ENCODE data around the gene CCDC78.
"Not testable (repeated sequence)": the region's sequence is repeated elsewhere in the genome, so short reads cannot be mapped to it uniquely, and the experiment has no call there.

Gene CCDC78

DNA sequence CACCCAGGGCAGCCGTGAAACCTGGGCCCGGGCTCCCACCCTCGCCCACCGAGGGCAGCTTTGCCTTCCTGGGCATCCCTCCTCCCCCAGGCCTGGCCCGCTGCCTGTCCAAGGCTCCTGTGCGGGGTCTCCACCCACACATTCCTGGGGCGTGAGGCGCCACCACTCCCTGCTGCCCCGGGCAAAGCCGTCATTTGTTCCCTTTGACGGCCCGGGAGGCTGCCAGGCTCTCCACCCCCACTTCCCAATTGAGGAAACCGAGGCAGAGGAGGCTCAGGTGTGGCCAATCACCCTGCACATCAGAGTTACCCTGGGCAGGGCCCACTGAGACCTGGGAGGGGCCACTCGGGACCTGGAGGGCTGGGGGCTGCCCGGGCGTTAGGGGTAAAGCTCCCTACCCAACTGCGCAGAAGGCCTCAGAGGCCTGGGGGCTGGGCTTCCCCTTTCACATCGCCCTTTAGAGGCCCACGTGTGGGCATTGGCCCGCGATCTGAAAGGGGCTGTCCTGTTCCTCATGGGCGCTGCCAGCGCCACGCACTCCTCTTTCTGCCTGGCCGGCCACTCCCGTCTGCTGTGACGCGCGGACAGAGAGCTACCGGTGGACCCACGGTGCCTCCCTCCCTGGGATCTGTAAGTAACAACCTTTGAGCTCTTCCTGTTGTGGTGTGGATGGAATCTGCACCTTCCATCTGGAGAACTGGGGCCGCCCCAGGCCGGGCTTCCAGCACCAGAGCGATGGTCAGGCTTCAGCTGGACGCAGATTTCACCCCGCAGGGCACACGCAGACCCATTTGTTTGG is 34.5 kb upstream of the CCDC78 start, which contains the start of gene MSLN:
Gene MSLN (plus strand): TSS at position 190 of the 799 bp plus-strand sequence. CDS start 1,947 bp downstream, outside the sequence.
- DNase-seq (ENCODE audit: low spot score) = no peak

DNA sequence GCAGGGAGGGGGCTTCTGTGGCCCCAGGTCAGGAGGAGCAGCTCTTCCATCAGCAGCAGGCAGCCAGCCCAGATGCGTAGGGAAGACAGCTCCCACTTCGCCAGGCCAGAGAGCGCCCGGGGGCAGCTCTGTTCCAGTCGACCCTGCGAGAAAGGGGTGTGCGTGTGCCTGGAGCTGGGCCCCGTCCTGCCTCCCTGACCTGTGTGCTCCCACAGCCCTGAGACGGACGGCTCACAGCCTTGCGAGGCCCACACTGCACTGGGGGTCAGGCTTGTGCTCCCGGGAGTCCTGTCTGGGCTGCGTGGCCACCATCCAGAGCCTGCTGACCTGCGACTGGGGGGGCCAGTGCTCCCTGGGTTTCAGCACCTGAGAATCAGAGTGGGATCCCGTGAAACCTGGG is 33.8 kb upstream of the CCDC78 start:
- DNase-seq (ENCODE audit: low spot score) = no peak

DNA sequence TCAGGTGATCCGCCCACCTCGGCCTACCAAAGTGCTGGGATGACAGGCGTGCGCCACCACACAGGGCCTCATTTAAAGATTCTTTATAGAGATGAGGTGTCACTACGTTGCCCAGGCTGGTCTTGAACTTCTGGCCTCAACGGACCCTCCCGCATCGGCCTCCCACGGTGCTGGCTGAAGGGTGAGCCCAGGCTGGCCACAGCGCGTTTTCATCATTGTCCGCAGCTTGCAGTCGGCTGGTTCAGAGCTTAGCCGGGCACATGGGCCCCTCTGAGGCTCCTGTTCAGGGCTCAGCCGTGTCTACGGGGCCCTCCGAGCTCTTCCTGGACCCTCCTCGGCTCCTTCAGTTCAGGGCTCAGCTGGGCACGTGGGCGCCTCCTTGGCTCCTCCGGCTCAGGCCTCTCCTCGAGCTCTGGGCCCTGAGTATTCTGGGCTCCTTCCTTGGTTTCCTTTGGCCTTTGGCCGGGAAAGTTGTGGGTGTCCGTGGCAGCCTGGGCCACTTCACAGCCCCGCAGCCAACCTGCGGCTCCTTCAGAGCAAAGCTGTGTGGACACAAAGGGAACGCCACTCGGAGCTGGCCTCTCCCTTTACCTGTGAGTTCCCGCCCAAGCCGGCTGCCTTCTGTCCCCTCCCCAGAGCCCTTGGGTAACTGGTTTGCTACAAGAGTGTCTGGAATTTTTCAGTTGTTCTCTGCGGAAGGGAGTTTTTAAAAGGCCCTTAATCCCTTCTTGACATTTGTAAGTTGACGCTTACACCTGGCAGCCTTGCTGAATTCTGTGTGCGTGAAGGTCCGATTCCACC is 33.1 kb upstream of the CCDC78 start:
- no peak for DNase-seq (ENCODE audit: low spot score)

DNA sequence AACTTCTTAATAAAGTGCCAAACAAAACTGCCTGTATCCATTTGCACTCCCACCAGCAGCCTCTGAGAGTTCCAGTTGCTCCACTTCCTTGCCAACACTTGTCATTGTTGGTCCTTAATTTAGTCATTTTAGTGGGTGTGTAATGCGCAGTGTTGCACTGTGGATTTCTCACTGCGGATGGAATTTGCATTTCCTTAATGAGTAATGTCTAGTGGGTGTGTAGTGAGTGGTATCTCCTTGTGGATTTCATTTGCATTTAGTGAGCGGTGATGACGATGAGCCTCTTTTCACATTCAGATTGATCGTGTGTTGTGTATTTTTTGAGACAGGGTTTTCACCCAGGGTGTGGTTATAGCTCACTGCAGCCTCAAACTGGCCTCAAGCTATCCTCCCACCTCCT is 30.2 kb upstream of the CCDC78 start:
- no peak for DNase-seq (ENCODE audit: low spot score)

DNA sequence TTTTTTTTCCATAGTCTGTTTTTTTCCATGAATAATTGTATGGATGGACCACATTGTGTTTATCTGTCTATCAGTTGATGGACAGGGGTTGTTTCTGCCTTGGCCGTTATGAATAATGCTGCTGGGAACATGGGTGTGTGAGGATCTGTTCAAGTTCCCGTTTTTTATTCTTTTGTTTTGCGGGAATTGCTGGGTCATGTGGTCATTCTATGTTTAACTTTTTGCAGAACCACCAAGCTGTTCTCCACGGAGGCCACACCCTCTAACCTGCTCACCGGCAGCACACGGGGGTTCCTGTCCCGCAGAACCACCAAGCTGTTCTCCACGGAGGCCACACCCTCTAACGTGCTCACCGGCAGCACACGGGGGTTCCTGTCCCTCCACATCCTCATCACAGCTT is 28.4 kb upstream of the CCDC78 start:
- DNase-seq (ENCODE audit: low spot score) = no peak

DNA sequence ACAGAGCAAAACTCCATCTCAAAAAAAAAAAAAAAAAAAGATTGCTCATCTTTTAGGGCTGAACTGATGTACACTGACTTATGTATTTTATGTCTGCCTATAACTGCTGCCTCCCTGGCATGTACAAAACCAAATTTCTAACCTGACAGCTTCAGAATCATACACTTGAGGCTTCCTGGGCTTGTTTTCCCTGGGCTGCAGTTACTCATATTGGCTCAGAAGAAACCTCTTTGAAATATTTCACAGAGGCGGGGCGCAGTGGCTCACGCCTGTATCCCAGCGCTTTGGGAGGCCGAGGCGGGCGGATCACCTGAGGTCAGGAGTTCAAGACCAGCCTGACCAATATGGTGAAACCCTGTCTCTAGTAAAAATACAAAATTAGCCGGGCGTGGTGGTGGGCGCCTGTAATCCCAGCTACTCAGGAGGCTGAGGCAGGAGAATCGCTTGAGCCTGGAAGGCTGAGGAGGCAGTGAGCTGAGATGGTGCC is 27.9 kb upstream of the CCDC78 start:
- not testable (repeated sequence) for DNase-seq (ENCODE audit: low spot score)

DNA sequence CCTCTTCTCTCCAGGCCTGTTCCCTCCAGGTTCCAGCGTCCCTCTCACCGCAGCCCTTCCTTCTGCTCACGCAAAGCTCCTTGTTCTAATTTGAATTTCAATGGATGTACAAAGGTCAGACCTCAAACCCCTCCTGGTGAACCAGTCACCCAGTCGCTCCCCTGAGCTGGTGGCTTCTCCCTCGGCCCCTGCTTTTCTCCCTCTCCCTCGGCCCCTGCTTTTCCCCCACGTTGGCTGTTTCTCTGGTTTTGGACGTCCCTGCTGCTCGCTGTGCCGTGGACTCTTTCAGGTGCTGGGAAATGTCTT is 25.7 kb upstream of the CCDC78 start:
- DNase-seq (ENCODE audit: low spot score) = no peak

DNA sequence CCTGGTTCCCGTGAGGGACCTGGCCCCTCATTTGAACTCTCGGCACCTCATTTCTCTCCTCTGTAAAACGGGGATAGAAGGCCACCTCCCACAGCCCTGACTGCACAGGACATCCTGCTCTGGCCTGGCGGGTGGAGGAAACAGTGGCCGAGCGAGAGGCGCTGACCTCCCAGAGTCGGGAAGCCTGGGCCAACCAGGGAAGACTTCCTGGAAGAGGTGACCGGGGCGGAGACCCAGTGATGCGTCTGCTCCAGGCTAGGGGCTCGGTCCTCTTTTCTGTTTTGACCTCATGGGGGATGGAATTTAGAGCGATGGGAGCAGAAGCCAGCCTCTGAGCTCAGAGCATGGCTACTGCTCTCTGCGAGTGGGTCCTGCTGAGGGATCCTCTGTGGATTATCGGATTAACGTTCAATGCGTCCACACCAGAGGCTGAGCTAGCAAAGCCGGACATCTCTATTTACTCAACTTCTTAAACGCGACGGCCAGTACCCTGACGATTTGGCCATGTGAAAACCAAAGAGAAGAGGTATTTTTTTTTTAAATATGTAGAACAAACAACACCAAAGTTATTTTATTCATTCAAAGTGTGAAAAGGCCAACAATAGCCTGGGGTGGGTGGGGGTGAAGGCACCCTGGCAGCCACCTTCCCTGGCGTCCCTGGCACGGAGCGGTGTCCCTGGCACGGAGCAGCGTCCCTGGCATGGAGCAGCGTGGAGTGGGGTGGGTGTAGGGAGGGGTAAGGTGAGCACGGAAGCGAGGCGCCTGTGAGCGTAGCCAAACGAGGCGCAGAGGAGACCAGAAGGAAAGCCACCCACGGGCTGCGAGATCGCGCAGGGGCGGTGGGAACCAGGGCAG is 25.1 kb upstream of the CCDC78 start:
- no peak for DNase-seq (ENCODE audit: low spot score)

DNA sequence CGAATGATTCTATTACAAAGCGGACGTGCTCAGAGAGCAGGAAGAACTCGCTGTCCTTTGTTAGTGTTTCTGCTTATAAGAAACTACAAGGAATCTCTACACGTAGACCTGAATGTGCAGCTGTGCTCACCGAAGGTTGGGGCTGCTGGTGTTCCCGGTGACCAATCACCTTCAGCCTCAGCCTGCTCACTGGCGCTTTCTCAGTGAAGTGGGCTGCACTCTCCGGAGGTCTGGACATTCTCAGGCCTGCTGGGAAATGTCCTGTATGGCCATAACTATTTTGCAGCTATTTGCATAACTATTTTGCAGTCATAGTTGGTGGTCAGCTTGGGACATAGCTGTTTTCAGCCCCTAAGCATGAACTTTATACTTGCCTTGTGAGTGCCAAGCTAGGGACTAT is 24.2 kb upstream of the CCDC78 start:
- no peak for DNase-seq (ENCODE audit: low spot score)

DNA sequence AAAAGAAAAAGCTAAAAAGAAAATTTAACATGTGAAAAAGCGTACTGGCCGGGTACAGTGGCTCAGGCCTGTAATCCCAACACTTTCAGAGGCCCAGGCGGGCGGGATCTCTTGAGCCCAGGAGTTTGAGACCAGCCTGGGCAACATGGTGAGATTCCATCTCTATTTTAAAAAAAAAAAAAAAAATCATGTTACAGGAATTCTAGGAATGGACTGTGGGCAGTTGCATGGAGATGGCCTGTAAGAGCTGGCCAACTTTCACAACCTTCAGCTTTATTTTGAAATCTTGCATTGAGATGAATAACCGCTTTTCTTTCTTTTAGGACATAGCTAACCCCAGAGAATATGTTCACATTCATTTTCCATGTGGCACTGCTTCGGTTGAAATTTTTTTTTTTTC is 22.8 kb upstream of the CCDC78 start:
- DNase-seq (ENCODE audit: low spot score) = no peak

DNA sequence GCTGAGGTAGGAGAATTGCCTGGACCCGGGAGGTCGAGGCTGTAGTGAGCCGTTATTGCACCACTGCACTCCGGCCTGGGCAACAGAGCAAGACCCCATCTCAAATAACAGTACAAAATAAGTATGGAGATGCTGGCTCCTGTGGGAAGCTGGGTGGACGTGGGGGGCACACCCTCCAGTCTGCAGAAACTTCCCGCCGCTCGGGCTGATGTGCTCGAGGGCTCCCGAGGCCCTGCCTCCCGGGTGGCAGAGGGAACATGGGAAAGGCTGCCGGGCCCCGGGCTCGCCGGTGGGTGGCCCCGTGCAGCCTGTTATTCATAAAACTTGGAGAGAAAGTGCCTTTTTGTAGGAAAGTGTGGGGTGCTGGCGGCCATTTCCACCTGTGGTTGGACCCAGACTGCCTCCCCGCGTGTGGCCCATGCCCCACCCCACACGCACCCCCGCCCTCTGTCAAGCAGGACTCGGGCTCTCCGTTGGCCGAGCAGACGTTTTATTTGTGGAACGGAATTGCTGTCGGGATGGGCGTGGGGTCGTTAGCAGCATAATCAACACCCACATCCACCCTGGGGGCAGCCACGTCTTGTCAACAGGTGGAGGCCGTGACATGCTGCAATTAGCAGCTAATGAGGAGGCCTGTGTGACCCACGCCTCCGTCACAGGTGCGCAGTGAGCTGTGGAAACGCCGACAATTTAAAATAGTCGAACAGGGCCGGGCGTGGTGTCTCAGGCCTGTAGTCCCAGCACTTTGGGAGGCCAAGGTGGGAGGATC is 21.9 kb upstream of the CCDC78 start:
- no peak for DNase-seq (ENCODE audit: low spot score)

DNA sequence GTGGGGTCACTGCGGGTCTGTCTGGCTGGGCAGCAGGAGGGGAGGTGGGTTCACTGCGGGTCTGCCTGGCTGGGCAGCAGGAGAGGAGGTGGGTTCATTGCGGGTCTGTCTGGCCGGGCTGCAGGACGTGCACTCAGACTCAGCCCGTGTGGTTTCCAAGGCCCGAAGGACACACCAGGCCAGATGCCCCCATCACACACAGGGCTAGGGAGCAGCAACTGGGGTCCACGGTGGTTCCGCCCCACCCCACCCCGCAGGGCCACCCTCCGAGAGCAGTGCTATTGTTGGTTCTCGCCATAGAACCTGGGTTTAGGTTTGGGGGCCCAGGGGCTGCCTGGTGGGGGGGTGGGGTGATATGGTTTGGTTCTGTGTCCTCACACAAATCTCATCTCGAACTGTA is 20.4 kb upstream of the CCDC78 start:
- no peak for DNase-seq (ENCODE audit: low spot score)

DNA sequence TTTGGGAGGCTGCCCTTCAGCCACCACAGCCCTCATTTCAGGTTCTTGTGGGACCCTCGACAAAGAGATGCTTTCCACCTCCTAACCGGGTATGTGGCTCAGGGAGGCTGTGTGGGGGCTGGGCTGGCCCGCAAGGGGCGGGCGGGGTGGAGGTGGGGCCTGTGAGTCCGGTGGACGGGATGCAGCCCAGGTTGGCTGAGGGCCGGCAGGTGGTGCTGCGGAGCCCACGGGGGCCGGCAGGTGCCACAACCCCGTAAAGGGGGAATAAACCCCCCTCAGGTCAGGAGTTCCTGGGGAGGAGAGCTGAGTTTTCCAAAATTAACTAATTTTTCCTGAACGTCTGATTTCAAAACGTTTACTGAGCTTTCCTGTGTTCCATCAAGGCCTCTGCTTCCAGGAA is 19.5 kb upstream of the CCDC78 start:
- no peak for DNase-seq (ENCODE audit: low spot score)

DNA sequence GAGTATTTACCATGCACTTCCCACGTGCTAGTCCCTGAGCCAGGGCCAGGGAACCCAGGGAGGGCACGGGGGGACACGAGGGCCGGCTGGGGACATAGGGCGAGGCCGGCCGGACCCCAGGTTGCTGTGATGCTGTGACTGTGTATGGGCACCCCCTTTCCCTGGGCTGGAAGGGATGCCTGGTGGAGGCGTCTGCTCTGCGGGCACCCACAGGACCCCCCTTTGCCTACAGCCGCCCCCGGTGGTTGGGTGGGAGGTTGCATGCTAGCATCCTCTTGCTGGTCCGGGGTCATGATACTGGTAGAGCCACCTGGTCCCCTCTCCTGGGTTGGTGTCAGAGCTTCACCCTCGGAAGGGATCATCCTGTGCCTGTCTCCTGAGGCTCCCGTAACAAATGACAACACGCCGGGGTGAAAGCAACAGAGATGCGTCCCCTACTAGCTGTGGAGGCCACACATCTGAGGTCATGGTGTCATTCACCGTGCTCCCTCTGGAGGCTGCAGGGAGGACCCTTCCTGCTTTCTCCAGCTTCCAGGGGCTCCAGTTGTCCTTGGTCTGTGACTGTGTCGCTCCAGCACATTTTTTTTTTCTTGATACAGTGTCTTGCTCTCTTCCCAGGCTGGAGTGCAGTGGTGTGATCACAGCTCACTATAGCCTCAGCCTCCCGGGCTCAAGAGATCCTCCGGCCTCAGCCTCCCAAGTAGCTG is 17.7 kb upstream of the CCDC78 start:
- no peak for DNase-seq (ENCODE audit: low spot score)

DNA sequence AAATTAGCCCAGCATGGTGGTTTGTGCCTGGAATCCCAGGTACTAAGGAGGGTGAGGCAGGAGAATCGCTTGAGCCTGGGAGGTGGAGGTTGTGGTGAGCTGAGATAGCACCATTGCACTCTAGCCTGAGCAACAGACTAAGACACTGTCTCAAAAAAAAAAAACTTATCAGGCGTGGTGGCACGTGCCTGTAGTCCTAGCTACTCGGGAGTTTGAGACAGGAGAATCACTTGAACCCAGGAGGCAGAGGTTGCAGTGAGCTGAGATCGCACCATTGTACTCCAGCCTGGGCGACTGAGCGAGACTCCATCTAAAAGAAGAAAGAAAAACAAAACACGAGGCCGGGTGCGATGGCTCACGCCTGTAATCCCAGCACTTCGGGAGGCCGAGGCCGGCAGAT is 16.7 kb upstream of the CCDC78 start:
- DNase-seq (ENCODE audit: low spot score) = not testable (repeated sequence)

DNA sequence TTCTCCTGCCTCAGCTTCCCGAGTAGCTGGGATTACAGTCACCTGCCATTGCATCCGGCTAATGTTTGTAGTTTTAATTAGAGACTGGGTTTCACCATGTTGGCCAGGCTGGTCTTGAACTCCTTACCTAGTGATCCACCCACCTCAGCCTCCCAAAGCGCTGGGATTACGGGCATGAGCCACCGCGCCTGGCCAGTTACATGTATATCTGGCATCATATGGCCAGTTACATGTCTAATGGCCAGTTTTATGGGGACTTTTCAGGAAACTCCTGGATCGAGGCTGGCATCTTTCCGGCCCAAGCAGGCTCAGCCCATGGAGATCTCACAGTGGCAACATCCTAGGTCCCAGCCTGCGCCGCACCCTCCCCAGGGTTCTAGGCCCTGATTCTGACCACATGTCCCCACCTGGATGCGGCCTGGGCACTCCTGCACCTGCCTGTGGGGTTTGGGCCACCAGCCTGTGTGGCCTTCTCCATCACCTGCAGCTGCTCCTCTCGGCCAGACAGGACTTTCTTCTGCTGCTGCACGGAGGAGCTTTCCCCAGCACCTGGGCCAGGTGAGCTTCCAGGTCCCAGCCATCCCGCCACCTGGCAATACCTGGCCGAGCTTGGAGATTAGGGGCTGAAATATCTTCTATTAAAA is 15.9 kb upstream of the CCDC78 start:
- DNase-seq (ENCODE audit: low spot score) = no peak

DNA sequence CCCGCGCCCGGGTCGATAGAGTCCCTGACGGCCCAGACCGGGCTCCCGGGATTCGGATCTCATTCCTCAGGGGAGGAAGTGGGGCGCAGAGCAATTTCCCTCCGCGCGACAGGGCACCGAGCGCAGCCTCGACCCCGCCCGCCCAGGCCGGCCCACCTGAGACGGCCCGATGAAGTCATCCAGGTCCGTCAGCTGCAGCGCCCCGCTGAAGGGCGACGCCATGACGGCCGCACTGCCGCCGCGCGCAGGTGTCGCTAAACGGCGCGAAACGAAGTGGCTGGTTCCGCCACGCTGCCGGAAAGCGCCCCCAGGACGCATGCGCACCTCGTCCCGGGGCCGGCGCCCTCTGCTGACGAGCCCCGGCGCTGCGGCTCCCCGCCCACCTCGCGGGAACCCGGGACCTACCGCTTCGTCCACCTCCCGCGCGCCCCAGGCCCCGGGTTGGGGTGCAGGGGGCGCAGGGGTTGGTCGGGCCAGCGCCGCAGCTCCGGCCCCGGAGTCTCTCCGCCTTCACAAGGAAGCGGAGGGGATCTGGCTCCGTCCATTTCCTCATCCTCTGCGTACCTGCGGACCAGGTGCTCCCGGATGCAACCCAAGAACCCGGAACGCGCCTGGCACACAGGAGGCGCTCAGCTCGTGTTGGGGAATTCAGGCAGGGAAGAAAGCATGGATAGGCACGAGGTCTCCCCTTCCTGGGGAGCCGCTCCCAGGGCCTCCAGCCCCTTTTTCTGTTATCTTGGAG is 14.7 kb upstream of the CCDC78 start, which contains the start of gene CIAO3:
Gene CIAO3 (minus strand): TSS at position 234 of the 742 bp plus-strand sequence. CDS start 12 bp downstream, at position 222.
- DNase-seq (ENCODE audit: low spot score) = peak; percentile 76

DNA sequence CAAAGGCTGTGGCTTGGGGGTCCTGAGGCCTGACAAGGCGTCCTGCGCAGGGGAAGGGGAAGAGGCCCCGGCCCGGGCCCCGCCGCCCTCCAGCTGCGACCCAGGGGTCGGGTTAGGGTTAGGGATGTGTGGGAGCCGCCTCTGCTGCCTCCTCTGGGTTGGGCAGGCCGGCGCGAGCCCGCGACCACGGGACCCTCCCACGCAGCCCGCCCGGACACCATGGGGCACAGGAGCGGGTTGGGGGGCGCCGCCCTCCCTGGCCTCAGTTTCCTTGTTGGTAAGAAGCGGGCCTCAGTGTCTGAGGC is 14.2 kb upstream of the CCDC78 start:
- no peak for DNase-seq (ENCODE audit: low spot score)

DNA sequence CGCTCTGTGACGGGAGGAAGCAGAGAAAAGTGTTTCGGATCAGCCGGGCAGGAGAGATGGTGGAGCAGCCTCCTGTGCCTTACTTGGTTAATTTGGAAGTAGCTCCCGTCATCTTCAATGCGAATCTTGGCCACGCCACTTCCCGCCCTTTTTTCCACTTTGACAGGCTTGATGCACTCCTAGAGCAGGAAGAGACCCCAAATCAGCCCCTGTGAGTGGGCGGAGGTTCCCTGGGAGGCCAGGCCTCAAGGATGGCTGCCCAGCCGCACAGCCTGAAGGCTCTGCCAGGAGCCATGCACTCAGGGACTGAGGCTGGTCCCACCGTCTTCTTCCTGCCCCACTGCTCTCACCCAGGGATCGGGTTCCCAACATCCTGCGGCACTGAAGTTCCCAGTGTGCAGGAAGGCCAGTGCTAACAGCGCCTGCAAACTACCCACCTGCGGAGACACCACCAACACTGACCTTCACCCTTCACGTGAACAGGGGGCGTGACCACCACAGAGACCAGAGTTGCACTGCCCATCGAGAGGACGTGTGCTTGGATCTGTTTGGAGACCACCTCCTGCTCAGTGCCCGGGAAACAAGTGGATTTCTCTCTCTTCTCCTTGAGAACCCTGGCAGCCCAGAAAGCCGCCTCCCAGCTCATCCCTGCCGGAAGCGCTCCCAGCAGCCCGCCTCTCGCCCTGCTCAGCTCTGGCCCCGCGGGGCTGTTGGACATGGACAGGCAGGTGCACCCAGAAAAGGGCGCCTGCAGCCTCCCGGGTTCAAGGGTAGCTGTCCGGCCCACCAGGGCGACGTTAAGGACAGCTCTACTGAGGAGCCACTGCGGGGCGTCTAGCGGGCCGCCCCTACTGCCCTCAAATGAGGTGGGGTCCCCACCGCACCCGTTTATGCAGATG is 13.6 kb upstream of the CCDC78 start:
- DNase-seq (ENCODE audit: low spot score) = no peak
